ENCODE results near the gene OR6T1. TPM values are rescaled to one million over a fixed set of nuclear protein-coding genes. Genes with fewer than 3 reads are reported as not detected.

OR6T1 gene
- total RNA-seq, 1 donor from 2014 or later, result not detected

- H3K4me3 Mint-ChIP-seq (ENCODE audit: unreplicated experiment), result no peak overlapping the region
- H3K9me3 Mint-ChIP-seq (ENCODE audit: unreplicated experiment), result no peaks in the 10 kb centered on the region
- TF ChIP-seq CTCF (IDR thresholded peaks at IDR 0.05; ENCODE audit: partially characterized antibody, unreplicated experiment), result no peak
- DNase-seq, result no peak
- H3K27me3 Mint-ChIP-seq (ENCODE audit: unreplicated experiment), result no peaks in the 10 kb centered on the region
- no peaks in the 10 kb centered on the region for H3K36me3 Mint-ChIP-seq (ENCODE audit: unreplicated experiment)
- no peak overlapping the region for H3K27ac Mint-ChIP-seq (ENCODE audit: unreplicated experiment)
- H3K4me1 Mint-ChIP-seq (ENCODE audit: low read depth, unreplicated experiment), result no peaks in the 10 kb centered on the region
Observed at GRCh38 chr11:123973816-123974215, 30.2 kb upstream of the OR6T1 start.

GRCh38 chr11:123956752-123957151 is 13.1 kb upstream of the OR6T1 start:
- TF ChIP-seq CTCF (IDR thresholded peaks at IDR 0.05; ENCODE audit: partially characterized antibody, unreplicated experiment), result no peak
- no peaks in the 10 kb centered on the region for H3K9me3 Mint-ChIP-seq (ENCODE audit: unreplicated experiment)
- no peak overlapping the region for H3K4me3 Mint-ChIP-seq (ENCODE audit: unreplicated experiment)
- no peak for DNase-seq
- no peaks in the 10 kb centered on the region for H3K4me1 Mint-ChIP-seq (ENCODE audit: low read depth, unreplicated experiment)
- H3K27ac Mint-ChIP-seq (ENCODE audit: unreplicated experiment), result no peak overlapping the region
- H3K36me3 Mint-ChIP-seq (ENCODE audit: unreplicated experiment), result no peaks in the 10 kb centered on the region
- no peaks in the 10 kb centered on the region for H3K27me3 Mint-ChIP-seq (ENCODE audit: unreplicated experiment)

GRCh38 chr11:123945132-123945531 is 1.5 kb upstream of the OR6T1 start:
- H3K27me3 Mint-ChIP-seq (ENCODE audit: unreplicated experiment), result peaks cover 2% of the 10 kb centered on the region
- no peak overlapping the region for H3K4me3 Mint-ChIP-seq (ENCODE audit: unreplicated experiment)
- TF ChIP-seq CTCF (IDR thresholded peaks at IDR 0.05; ENCODE audit: partially characterized antibody, unreplicated experiment), result no peak
- H3K27ac Mint-ChIP-seq (ENCODE audit: unreplicated experiment), result no peak overlapping the region
- H3K36me3 Mint-ChIP-seq (ENCODE audit: unreplicated experiment), result no peaks in the 10 kb centered on the region
- DNase-seq, result no peak
- no peaks in the 10 kb centered on the region for H3K4me1 Mint-ChIP-seq (ENCODE audit: low read depth, unreplicated experiment)
- no peaks in the 10 kb centered on the region for H3K9me3 Mint-ChIP-seq (ENCODE audit: unreplicated experiment)

GRCh38 chr11:123942413-123942812 is 1.2 kb downstream of the OR6T1 start:
- no peak for DNase-seq
- Mint-ChIP-seq H3K9me3 (ENCODE audit: unreplicated experiment) (no peaks in the 10 kb centered on the region), H3K36me3 (ENCODE audit: unreplicated experiment) (no peaks in the 10 kb centered on the region), H3K4me1 (ENCODE audit: low read depth, unreplicated experiment) (no peaks in the 10 kb centered on the region), H3K27ac (ENCODE audit: unreplicated experiment) (no peak overlapping the region), H3K4me3 (ENCODE audit: unreplicated experiment) (no peak overlapping the region), H3K27me3 (ENCODE audit: unreplicated experiment) (peaks cover 2% of the 10 kb centered on the region)
- no peak for TF ChIP-seq CTCF (IDR thresholded peaks at IDR 0.05; ENCODE audit: partially characterized antibody, unreplicated experiment)

- H3K9me3 Mint-ChIP-seq (ENCODE audit: unreplicated experiment), result no peaks in the 10 kb centered on the region
- H3K4me1 Mint-ChIP-seq (ENCODE audit: low read depth, unreplicated experiment), result no peaks in the 10 kb centered on the region
- no peaks in the 10 kb centered on the region for H3K36me3 Mint-ChIP-seq (ENCODE audit: unreplicated experiment)
- peaks cover 2% of the 10 kb centered on the region for H3K27me3 Mint-ChIP-seq (ENCODE audit: unreplicated experiment)
- no peak within 1 kb of the TSS for H3K4me3 Mint-ChIP-seq (ENCODE audit: unreplicated experiment)
- H3K27ac Mint-ChIP-seq (ENCODE audit: unreplicated experiment), result no peak within 1 kb of the TSS
- no peak for DNase-seq
- TF ChIP-seq CTCF (IDR thresholded peaks at IDR 0.05; ENCODE audit: partially characterized antibody, unreplicated experiment), result no peak
Observed at GRCh38 chr11:123939317-123939716, 4.3 kb downstream of the OR6T1 start, which contains the start of gene OR4D5. OR4D5 (plus strand) TSS chr11:123939617; CDS start chr11:123939617, 0 bp downstream.
